Measurements from ENCODE around the gene COX10. TPM values are rescaled to one million over a fixed set of nuclear protein-coding genes. Genes with fewer than 3 reads are reported as not detected.
A peak's percentile ranks its signal among the peaks of the same experiment; 100 is the strongest.

Gene COX10
- total RNA-seq, 2 experiments from 2014 or later = 24.0 to 29.6 TPM

DNA sequence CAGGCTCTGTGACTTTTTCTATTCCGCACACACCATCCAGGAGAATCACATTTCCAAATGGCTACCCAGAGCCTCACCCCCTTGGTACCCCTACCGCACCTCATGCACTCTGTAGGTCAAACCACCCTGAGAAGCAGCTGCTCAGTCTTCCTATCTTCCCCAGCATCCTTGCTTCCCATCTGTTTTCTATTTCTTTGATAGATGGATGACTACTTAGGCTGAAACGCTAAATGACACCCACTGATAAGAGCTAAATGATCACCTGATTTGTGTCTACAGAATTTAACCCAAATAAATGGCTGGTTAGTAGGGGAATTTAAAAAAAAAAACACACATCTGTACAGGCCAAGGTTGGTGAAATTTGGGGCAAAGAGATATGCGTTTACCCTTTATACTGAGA, 17.6 kb upstream of the COX10 start:
- Mint-ChIP-seq H3K4me1 (peaks cover 6% of the 10 kb centered on the region), H3K9me3 (peaks cover 5% of the 10 kb centered on the region), H3K36me3 (ENCODE audit: low read depth) (peaks cover 42% of the 10 kb centered on the region), H3K27ac (no peak overlapping the region), H3K4me3 (no peak overlapping the region), H3K27me3 (no peaks in the 10 kb centered on the region)
- POLR2A ChIA-PET = no interaction called here
- CTCF ChIA-PET = no interaction called here
- DNase-seq = no peak

- H3K27ac Mint-ChIP-seq = no peak overlapping the region
- no peak overlapping the region for H3K4me3 Mint-ChIP-seq
- peaks cover 8% of the 10 kb centered on the region for H3K4me1 Mint-ChIP-seq
- no peaks in the 10 kb centered on the region for H3K27me3 Mint-ChIP-seq
- peaks cover 5% of the 10 kb centered on the region for H3K9me3 Mint-ChIP-seq
- CTCF ChIA-PET = interaction anchor here (1.5 kb wide), 1 partner anchor 13 kb away, joined by 5 read pairs; no protein-coding TSS in a partner anchor
- H3K36me3 Mint-ChIP-seq (ENCODE audit: low read depth) = peaks cover 47% of the 10 kb centered on the region
- DNase-seq = no peak
- POLR2A ChIA-PET = no interaction called here
These were observed 16.3 kb upstream of the COX10 start for GRCh38 chr17:14052886-14053615.

- H3K4me3 Mint-ChIP-seq = no peak overlapping the region
- ChIA-PET POLR2A (no interaction called here), CTCF (no interaction called here)
- no peak for DNase-seq
- H3K4me1 Mint-ChIP-seq = peaks cover 16% of the 10 kb centered on the region
- no peak overlapping the region for H3K27ac Mint-ChIP-seq
- no peaks in the 10 kb centered on the region for H3K27me3 Mint-ChIP-seq
- H3K36me3 Mint-ChIP-seq (ENCODE audit: low read depth) = peaks cover 55% of the 10 kb centered on the region
- H3K9me3 Mint-ChIP-seq = peaks cover 5% of the 10 kb centered on the region
These were observed 11.7 kb upstream of the COX10 start for GRCh38 chr17:14057591-14057990.

- ChIA-PET CTCF (no interaction called here), POLR2A (no interaction called here)
- Mint-ChIP-seq H3K4me3 (no peak overlapping the region), H3K9me3 (peaks cover 5% of the 10 kb centered on the region), H3K27me3 (no peaks in the 10 kb centered on the region), H3K36me3 (ENCODE audit: low read depth) (peaks cover 52% of the 10 kb centered on the region), H3K4me1 (peaks cover 15% of the 10 kb centered on the region), H3K27ac (no peak overlapping the region)
- no peak for DNase-seq
These were observed 11.3 kb upstream of the COX10 start for GRCh38 chr17:14058051-14058450.

GRCh38 chr17:14060706-14061105, 8.6 kb upstream of the COX10 start:
- no peak overlapping the region for H3K4me3 Mint-ChIP-seq
- H3K9me3 Mint-ChIP-seq = peaks cover 7% of the 10 kb centered on the region
- H3K27ac Mint-ChIP-seq = no peak overlapping the region
- DNase-seq = no peak
- CTCF ChIA-PET = no interaction called here
- POLR2A ChIA-PET = no interaction called here
- H3K4me1 Mint-ChIP-seq = peaks cover 19% of the 10 kb centered on the region
- H3K36me3 Mint-ChIP-seq (ENCODE audit: low read depth) = peaks cover 60% of the 10 kb centered on the region
- H3K27me3 Mint-ChIP-seq = no peaks in the 10 kb centered on the region

- H3K27me3 Mint-ChIP-seq = no peaks in the 10 kb centered on the region
- no peak for DNase-seq
- CTCF ChIA-PET = no interaction called here
- no peak overlapping the region for H3K4me3 Mint-ChIP-seq
- H3K4me1 Mint-ChIP-seq = peaks cover 23% of the 10 kb centered on the region
- POLR2A ChIA-PET = no interaction called here
- H3K9me3 Mint-ChIP-seq = peaks cover 6% of the 10 kb centered on the region
- H3K36me3 Mint-ChIP-seq (ENCODE audit: low read depth) = peaks cover 61% of the 10 kb centered on the region
- no peak overlapping the region for H3K27ac Mint-ChIP-seq
These were observed 7.4 kb upstream of the COX10 start for GRCh38 chr17:14061666-14062560.

DNA sequence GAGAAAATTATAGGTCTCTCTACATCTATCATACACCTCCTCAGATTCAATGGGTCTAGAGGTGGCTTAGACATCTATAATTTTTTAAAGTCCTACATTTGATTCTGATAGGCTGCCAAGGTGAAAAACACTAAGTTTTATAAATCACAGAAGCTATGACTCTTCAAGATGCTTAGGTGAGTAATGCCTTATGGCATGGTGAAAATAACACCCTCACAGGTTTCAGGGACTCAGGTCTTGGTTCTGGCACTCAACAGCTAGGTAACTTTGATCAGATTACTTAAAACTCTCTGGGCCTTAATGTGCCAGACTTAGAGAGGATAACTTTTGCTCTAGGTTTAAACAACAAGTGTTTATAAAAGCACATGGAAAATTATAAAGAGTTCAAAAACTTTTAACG, 2.0 kb upstream of the COX10 start:
- H3K9me3 Mint-ChIP-seq = peaks cover 6% of the 10 kb centered on the region
- H3K36me3 Mint-ChIP-seq (ENCODE audit: low read depth) = peaks cover 36% of the 10 kb centered on the region
- no peak overlapping the region for H3K4me3 Mint-ChIP-seq
- no peak for DNase-seq
- H3K27ac Mint-ChIP-seq = no peak overlapping the region
- CTCF ChIA-PET = interaction anchor here (1.3 kb wide), 1 partner anchor 234 kb away, joined by 3 read pairs; the partner anchor contains the start of gene HS3ST3B1
- POLR2A ChIA-PET = no interaction called here
- H3K27me3 Mint-ChIP-seq = no peaks in the 10 kb centered on the region
- peaks cover 46% of the 10 kb centered on the region for H3K4me1 Mint-ChIP-seq

DNA sequence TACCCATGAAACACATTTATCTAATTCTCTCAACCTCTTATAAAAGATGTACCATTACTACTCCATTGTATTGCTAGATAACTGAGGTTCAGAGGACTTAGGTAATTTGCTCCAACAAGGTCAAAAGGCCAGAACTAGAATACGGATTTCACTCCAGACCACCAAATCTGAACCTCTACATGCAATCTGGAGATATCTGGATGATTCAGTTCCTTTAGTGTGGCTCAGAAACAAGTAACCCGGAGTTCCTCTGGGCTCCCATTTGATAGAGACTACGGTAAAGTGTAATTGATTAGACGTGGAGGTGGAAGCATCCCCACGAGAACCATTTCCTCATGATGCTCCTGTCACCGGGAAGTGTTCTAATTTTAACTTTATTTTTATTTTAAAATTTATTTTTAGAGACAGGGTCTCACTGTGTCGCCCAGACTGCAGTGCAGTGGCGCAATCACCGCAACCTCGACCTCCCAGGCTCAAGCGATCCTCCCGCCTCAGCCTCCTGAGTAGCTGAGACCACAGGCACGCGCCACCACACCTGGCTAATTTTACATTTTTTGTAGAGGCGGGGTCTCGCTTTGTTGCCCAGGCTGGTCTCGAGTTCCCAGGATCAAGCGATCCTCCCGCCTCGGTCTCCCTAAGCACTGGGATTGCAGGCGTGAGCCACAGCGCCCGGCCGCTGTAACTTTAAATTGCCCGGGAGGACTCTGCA, 608 bp upstream of the COX10 start:
- Mint-ChIP-seq H3K4me3 (peak overlapping the region; percentile 96), H3K9me3 (peaks cover 6% of the 10 kb centered on the region), H3K36me3 (ENCODE audit: low read depth) (peaks cover 43% of the 10 kb centered on the region), H3K27ac (peak overlapping the region; percentile 97), H3K4me1 (peaks cover 53% of the 10 kb centered on the region), H3K27me3 (no peaks in the 10 kb centered on the region)
- CTCF ChIA-PET = no interaction called here
- no peak for DNase-seq
- POLR2A ChIA-PET = no interaction called here

DNA sequence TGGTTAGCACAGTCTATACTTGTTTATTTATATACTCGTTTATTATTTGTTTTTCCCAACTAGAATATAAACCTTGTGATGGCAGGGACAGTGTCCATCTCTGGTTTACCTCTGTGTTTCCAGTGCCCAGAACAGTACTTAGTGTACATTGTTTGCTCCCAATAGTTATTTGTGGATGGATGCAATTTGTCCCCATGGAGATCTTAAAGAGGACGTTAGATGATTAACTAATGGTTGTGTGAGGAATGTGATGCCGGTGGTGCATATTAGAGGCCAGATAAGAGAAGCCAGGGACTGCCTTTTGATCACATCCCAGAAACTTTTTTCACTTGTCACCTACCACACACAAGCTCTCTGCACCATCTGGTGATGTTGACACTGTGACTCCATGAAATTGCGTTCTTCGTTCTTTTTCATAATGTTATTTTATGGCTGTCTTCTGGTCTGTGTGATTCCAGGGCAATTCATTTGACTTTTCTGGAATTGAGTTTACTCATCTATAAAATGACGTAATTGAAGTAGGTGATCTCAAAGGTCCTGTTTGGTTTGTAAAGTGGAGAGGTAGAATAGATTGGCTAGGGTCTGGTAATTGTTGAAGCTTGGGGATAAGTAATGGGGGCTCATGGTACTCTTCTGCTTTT, 1.2 kb downstream of the COX10 start:
- ChIA-PET POLR2A (no interaction called here), CTCF (no interaction called here)
- Mint-ChIP-seq H3K4me1 (peaks cover 47% of the 10 kb centered on the region), H3K4me3 (peak overlapping the region; percentile 96), H3K36me3 (ENCODE audit: low read depth) (peaks cover 39% of the 10 kb centered on the region), H3K27ac (peak overlapping the region; percentile 97), H3K27me3 (no peaks in the 10 kb centered on the region), H3K9me3 (peaks cover 3% of the 10 kb centered on the region)
- DNase-seq = no peak

DNA sequence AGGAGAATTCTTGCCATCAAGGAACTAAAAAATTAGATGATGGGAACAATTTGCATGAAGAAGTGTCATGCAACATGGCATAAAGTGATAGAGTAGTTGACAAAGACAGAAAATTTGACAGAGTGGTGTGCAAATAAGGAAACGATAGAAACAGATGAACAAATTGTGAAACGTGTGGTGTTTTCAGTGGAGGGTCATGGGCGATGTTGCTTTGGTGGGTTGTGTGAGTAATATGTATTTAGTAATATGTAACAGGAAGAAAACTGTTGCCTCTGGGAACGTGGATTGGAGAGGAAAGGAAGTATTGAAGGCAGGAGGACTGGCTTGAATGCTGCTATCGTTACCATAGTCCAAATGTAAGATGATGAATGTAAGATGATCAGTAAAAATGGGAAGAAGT, 3.6 kb downstream of the COX10 start:
- H3K36me3 Mint-ChIP-seq (ENCODE audit: low read depth) = peaks cover 37% of the 10 kb centered on the region
- ChIA-PET POLR2A (no interaction called here), CTCF (no interaction called here)
- H3K4me3 Mint-ChIP-seq = no peak overlapping the region
- no peaks in the 10 kb centered on the region for H3K27me3 Mint-ChIP-seq
- no peak for DNase-seq
- H3K4me1 Mint-ChIP-seq = peaks cover 41% of the 10 kb centered on the region
- no peak overlapping the region for H3K27ac Mint-ChIP-seq
- no peaks in the 10 kb centered on the region for H3K9me3 Mint-ChIP-seq

DNA sequence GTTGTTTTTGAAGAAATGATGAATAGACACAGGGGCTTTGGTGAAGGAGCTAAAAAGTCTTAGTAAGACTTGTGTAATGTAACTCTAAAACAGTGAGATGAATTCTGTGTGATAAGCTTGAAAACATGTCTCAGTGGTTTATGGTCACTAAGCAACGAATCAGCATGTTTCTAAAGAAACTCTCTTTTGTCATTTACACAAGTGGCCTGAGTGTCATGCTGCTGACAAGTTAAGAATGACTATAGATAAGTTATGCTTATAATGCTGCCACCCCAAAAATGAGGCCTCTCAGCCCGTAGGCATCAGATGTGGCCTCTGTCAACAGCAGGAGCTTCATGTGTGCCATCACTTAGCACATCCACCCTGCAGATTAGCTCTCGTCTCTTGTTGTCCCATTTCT, 8.7 kb downstream of the COX10 start:
- Mint-ChIP-seq H3K9me3 (no peaks in the 10 kb centered on the region), H3K27me3 (no peaks in the 10 kb centered on the region), H3K27ac (no peak overlapping the region), H3K4me1 (peaks cover 25% of the 10 kb centered on the region), H3K4me3 (no peak overlapping the region), H3K36me3 (ENCODE audit: low read depth) (peaks cover 53% of the 10 kb centered on the region)
- DNase-seq = no peak
- ChIA-PET CTCF (interaction anchor here (0.6 to 1.2 kb wide), 4 partner anchors 11 to 201 kb away, joined by 3 to 4 read pairs (median 3); no protein-coding TSS in a partner anchor), POLR2A (no interaction called here)

GRCh38 chr17:14080847-14081251, 11.5 kb downstream of the COX10 start:
- ChIA-PET CTCF (interaction anchor here (1.6 kb wide), 1 partner anchor 9 kb away, joined by 4 read pairs; no protein-coding TSS in a partner anchor), POLR2A (no interaction called here)
- Mint-ChIP-seq H3K4me1 (peaks cover 20% of the 10 kb centered on the region), H3K36me3 (ENCODE audit: low read depth) (peaks cover 45% of the 10 kb centered on the region), H3K27ac (no peak overlapping the region), H3K4me3 (no peak overlapping the region), H3K27me3 (no peaks in the 10 kb centered on the region), H3K9me3 (no peaks in the 10 kb centered on the region)
- no peak for DNase-seq
